ENCODE results near the gene ZNF521. TPM values are rescaled to one million over a fixed set of nuclear protein-coding genes. Genes with fewer than 3 reads are reported as not detected.

Gene ZNF521
- total RNA-seq, 3 donors from 2014 or later, result 3.2 to 11.6 (median 7.9) TPM

DNA sequence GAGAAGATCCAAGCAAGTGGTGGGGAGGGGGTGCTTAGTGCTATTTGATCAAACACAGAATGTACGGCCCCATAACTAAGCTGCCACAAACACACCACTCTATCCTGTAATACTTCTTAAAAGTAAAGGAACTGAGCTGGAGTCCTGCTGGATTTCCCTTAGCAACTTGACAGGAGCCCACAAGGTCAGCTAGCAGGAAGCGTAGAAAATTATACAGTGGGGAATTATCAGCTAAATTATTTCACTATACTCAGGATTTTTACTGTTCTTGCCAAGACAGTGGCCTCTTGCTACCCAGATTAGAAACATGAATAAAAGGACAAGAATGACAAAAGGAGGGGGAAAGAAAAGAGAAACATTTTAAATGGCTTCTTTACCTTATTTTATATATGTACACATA is 217.1 kb downstream of the ZNF521 start:
- Histone ChIP-seq H3K4me3 (no peak overlapping the region), H3K9me3 (no peaks in the 10 kb centered on the region), H3K4me1 (ENCODE audit: low read depth) (no peaks in the 10 kb centered on the region), H3K36me3 (ENCODE audit: low read depth) (no peaks in the 10 kb centered on the region)
- TF ChIP-seq, protein P1, sequence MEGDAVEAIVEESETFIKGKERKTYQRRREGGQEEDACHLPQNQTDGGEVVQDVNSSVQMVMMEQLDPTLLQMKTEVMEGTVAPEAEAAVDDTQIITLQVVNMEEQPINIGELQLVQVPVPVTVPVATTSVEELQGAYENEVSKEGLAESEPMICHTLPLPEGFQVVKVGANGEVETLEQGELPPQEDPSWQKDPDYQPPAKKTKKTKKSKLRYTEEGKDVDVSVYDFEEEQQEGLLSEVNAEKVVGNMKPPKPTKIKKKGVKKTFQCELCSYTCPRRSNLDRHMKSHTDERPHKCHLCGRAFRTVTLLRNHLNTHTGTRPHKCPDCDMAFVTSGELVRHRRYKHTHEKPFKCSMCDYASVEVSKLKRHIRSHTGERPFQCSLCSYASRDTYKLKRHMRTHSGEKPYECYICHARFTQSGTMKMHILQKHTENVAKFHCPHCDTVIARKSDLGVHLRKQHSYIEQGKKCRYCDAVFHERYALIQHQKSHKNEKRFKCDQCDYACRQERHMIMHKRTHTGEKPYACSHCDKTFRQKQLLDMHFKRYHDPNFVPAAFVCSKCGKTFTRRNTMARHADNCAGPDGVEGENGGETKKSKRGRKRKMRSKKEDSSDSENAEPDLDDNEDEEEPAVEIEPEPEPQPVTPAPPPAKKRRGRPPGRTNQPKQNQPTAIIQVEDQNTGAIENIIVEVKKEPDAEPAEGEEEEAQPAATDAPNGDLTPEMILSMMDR (IDR thresholded peaks at IDR 0.05), result no peak
- DNase-seq, result no peak
- ATAC-seq, result no peak
- intact Hi-C loops (cut with DNase I, micrococcal nuclease), result no loop called here

DNA sequence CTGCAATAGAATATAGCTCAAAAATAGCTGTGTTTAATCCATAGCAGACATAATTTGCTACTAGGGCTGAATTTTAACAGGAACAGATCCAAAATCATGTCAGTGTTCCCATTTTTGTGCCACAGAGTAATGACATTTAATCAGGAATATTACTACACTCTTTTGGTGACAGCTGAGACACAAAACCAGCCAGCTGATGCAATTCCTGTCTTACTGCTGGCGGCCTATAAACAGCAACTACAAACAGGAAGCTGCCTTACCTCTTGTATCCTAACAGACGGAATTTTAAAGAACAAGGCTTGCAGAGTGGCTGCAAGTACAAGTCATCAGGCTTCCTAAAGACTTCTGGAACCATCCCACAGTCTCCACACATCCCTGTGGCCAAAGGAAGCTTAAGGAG is 218.1 kb downstream of the ZNF521 start:
- DNase-seq, result no peak
- Histone ChIP-seq H3K36me3 (ENCODE audit: low read depth) (no peaks in the 10 kb centered on the region), H3K4me3 (no peak overlapping the region), H3K9me3 (no peaks in the 10 kb centered on the region), H3K4me1 (ENCODE audit: low read depth) (no peaks in the 10 kb centered on the region)
- TF ChIP-seq, protein P1 (IDR thresholded peaks at IDR 0.05), result no peak
- intact Hi-C loops (cut with DNase I, micrococcal nuclease), result no loop called here
- no peak for ATAC-seq

DNA sequence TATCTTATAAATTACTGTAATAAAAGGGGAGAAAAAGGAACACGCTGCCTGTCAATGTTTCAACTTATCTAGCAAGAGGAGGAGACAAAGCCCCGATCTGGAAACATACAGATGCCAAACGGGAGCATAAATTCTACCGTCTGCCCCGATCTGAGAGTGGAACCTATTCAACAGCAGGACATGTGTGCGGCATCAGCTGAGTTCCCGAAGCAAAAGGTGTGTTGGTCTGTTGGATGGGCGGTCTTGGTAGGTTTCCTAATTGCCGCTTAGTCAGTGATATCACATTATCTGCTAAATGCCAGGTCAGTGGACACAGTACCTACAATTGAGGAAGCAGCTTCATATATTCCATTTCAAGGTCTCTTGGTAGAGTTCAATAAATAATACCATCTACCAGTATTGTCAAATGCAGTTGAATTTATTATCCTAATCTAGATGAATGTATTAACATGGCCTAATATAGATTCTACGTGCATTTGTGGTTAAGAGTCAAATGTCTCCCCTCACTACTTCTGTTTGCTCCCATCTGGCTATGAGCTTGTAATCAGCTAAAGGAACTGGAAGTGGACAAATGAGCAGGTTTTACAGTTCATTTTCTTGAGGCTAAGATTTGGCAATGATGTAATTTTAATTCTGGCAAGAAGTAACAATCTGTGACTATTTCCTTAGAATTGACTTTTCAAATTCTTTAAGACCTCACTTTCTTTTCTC is 219.0 kb downstream of the ZNF521 start:
- DNase-seq (no peak), ATAC-seq (no peak)
- Histone ChIP-seq H3K9me3 (no peaks in the 10 kb centered on the region), H3K4me3 (no peak overlapping the region), H3K4me1 (ENCODE audit: low read depth) (no peaks in the 10 kb centered on the region), H3K36me3 (ENCODE audit: low read depth) (no peaks in the 10 kb centered on the region)
- intact Hi-C loops (cut with DNase I, micrococcal nuclease), result no loop called here
- TF ChIP-seq, protein P1 (IDR thresholded peaks at IDR 0.05), result no peak

DNA sequence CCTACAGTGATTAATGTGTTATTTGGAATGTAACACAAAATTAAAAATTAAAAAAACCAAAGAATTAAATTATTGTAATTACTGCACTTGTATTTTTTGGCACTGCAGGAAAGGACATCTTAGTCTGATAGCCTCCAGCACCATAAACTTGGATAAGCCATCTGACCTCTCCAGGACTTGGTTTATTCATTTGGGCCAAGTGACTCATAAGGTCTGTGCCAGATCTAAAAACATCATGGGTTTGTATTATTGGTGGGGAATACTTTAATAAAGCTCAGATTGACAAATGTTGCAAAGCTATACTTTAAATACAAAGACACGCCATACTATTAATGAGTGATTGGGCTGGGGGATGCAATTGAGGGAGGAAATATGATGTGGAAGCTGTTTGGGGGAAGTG is 225.2 kb downstream of the ZNF521 start:
- no peak for DNase-seq
- H3K9me3 ChIP-seq, result no peaks in the 10 kb centered on the region
- no peak overlapping the region for H3K4me3 ChIP-seq
- TF ChIP-seq, protein P1 (IDR thresholded peaks at IDR 0.05), result no peak
- no peak for ATAC-seq
- no peaks in the 10 kb centered on the region for H3K36me3 ChIP-seq (ENCODE audit: low read depth)
- H3K4me1 ChIP-seq (ENCODE audit: low read depth), result no peaks in the 10 kb centered on the region
- intact Hi-C loops (cut with DNase I, micrococcal nuclease), result no loop called here

DNA sequence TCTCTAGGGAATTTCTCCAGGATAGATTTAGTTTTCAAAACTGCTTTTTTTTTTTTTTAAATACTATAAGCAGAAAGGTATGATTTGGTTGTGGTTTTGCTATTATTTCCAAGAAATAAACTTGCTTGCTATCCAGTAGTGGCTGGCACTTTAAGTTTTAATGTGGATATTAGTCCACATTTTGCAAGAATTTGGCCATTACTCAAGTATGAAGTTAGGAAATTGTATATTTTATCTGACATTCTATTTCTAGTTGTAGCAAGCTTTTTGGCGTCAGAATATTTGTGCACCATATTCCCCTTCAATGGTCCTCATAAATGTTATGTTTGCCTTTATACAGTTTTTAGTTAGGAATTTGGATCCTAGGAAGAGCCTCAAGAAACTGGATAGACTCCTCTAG is 226.3 kb downstream of the ZNF521 start:
- Histone ChIP-seq H3K9me3 (no peaks in the 10 kb centered on the region), H3K4me3 (no peak overlapping the region), H3K36me3 (ENCODE audit: low read depth) (no peaks in the 10 kb centered on the region), H3K4me1 (ENCODE audit: low read depth) (no peaks in the 10 kb centered on the region)
- intact Hi-C loops (cut with DNase I, micrococcal nuclease), result no loop called here
- no peak for DNase-seq
- TF ChIP-seq, protein P1 (IDR thresholded peaks at IDR 0.05), result no peak
- no peak for ATAC-seq
